HL-60/S4 treated with retinoic acid at 250 ng/mL for 4 days and 3 days (cell line): Measurements from ENCODE around the gene USP12.
"Not testable (repeated sequence)": the region's sequence is repeated elsewhere in the genome, so short reads cannot be mapped to it uniquely, and the experiment has no call there.

Source experiments
- in situ Hi-C: fragments of 300-500 bp; cut with MboI; formaldehyde crosslinking; loops from 2 replicates; pipeline ENCODE4 v1.7.0; 2022; ENCODE audit warnings: low sequenced_read_pairs

Gene USP12

GRCh38 chr13:27125357-27126282 is 46.0 kb downstream of the USP12 start:
- in situ Hi-C loops, result no loop called here

GRCh38 chr13:27124571-27124970 is 47.0 kb downstream of the USP12 start:
- in situ Hi-C loops, result no loop called here

- in situ Hi-C loops, result not testable (repeated sequence)
These were observed 48.2 kb downstream of the USP12 start for GRCh38 chr13:27123445-27123844.

- in situ Hi-C loops, result no loop called here
These were observed 49.6 kb downstream of the USP12 start for GRCh38 chr13:27122036-27122435.

GRCh38 chr13:27120811-27121210 is 50.8 kb downstream of the USP12 start:
- in situ Hi-C loops, result no loop called here

- in situ Hi-C loops, result no loop called here
These were observed 51.6 kb downstream of the USP12 start for GRCh38 chr13:27120011-27120410.

GRCh38 chr13:27118428-27119054 is 53.1 kb downstream of the USP12 start:
- in situ Hi-C loops, result no loop called here

GRCh38 chr13:27117952-27118351 is 53.7 kb downstream of the USP12 start:
- in situ Hi-C loops, result no loop called here

GRCh38 chr13:27117158-27117557 is 54.5 kb downstream of the USP12 start:
- in situ Hi-C loops, result no loop called here

GRCh38 chr13:27113436-27113835 is 58.2 kb downstream of the USP12 start:
- in situ Hi-C loops, result no loop called here

GRCh38 chr13:27112006-27112405 is 59.6 kb downstream of the USP12 start:
- in situ Hi-C loops, result no loop called here

GRCh38 chr13:27110056-27110746 is 61.4 kb downstream of the USP12 start:
- in situ Hi-C loops, result no loop called here

- in situ Hi-C loops, result no loop called here
These were observed 65.5 kb downstream of the USP12 start for GRCh38 chr13:27106144-27106543.

- in situ Hi-C loops, result no loop called here
These were observed 67.0 kb downstream of the USP12 start for GRCh38 chr13:27104606-27105005.

GRCh38 chr13:27101847-27102246 is 69.8 kb downstream of the USP12 start:
- in situ Hi-C loops, result no loop called here

GRCh38 chr13:27101289-27101688 is 70.3 kb downstream of the USP12 start:
- in situ Hi-C loops, result no loop called here

- in situ Hi-C loops, result no loop called here
These were observed 73.9 kb downstream of the USP12 start for GRCh38 chr13:27097691-27098090.

- in situ Hi-C loops, result no loop called here
These were observed 80.2 kb downstream of the USP12 start for GRCh38 chr13:27091451-27091850.

- in situ Hi-C loops, result no loop called here
These were observed 83.0 kb downstream of the USP12 start for GRCh38 chr13:27088619-27089018.

GRCh38 chr13:27086599-27087265 is 84.9 kb downstream of the USP12 start:
- in situ Hi-C loops, result no loop called here

GRCh38 chr13:27083183-27083582 is 88.4 kb downstream of the USP12 start:
- in situ Hi-C loops, result no loop called here
